Peyer's patch (tissue), 4 donors: ENCODE data around the gene LILRA5.

Experiments
- POLR2A ChIP-seq, 2 donors: fragments of 450-650 bp; IDR thresholded peaks; one replicate each; pipeline ENCODE4 v1.5.1; 2017; ENCODE audit warnings: antibody characterized with exemption in 2 of 2, mild to moderate bottlenecking in 2 of 2, moderate library complexity in 2 of 2
- TF ChIP-seq, protein P1 (sequence below), 6 experiments: fragments of 450-650 bp in 4 of 6; fragments of 200-600 bp in 2 of 6; sonication (generic) in 1 of 6; IDR thresholded peaks; one replicate each; pipeline ENCODE4 v1.5.1; 2017 to 2019; ENCODE audit warnings: antibody characterized with exemption in 6 of 6, mild to moderate bottlenecking in 3 of 6, moderate library complexity in 1 of 6

- TF ChIP-seq, protein P1, sequence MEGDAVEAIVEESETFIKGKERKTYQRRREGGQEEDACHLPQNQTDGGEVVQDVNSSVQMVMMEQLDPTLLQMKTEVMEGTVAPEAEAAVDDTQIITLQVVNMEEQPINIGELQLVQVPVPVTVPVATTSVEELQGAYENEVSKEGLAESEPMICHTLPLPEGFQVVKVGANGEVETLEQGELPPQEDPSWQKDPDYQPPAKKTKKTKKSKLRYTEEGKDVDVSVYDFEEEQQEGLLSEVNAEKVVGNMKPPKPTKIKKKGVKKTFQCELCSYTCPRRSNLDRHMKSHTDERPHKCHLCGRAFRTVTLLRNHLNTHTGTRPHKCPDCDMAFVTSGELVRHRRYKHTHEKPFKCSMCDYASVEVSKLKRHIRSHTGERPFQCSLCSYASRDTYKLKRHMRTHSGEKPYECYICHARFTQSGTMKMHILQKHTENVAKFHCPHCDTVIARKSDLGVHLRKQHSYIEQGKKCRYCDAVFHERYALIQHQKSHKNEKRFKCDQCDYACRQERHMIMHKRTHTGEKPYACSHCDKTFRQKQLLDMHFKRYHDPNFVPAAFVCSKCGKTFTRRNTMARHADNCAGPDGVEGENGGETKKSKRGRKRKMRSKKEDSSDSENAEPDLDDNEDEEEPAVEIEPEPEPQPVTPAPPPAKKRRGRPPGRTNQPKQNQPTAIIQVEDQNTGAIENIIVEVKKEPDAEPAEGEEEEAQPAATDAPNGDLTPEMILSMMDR (IDR thresholded peaks at IDR 0.05) = no peak
- TF ChIP-seq POLR2A (IDR thresholded peaks at IDR 0.05) = no peak
These were observed 3.2 kb downstream of the LILRA5 start for GRCh38 chr19:54309811-54310210.
